Fibroblast of the aortic adventitia (primary cell): ENCODE data around the gene IKBKE. TPM values are rescaled to one million over a fixed set of nuclear protein-coding genes. Genes with fewer than 3 reads are reported as not detected.

ENCODE experiments used
- DNase-seq: peaks from one replicate; pipeline ENCODE4 v3.0.0-alpha.2; 2010; ENCODE audit warnings: low read depth
- H3K4me3 ChIP-seq: 2 replicates; pipeline ENCODE4 v1.5.1; 2011; ENCODE audit warnings: low read depth, mild to moderate bottlenecking, control low read depth, low read length, moderate library complexity
- total RNA-seq: library from RNA; depleted of rRNA; stranded (reverse); fragments of >200 nt; gene quantifications from 2 replicates; pipeline ENCODE4 v1.2.3, GENCODE V29; 2012; ENCODE audit warnings: low replicate concordance
- TF ChIP-seq, protein P1 (sequence below): IDR thresholded peaks from 2 replicates; pipeline ENCODE4 v1.5.1; 2011; ENCODE audit warnings: mild to moderate bottlenecking, low read length, control low read depth, inconsistent platforms; ENCODE audit not compliant: insufficient read depth

IKBKE gene
- total RNA-seq, 1 donor, result 11.5 TPM

DNA sequence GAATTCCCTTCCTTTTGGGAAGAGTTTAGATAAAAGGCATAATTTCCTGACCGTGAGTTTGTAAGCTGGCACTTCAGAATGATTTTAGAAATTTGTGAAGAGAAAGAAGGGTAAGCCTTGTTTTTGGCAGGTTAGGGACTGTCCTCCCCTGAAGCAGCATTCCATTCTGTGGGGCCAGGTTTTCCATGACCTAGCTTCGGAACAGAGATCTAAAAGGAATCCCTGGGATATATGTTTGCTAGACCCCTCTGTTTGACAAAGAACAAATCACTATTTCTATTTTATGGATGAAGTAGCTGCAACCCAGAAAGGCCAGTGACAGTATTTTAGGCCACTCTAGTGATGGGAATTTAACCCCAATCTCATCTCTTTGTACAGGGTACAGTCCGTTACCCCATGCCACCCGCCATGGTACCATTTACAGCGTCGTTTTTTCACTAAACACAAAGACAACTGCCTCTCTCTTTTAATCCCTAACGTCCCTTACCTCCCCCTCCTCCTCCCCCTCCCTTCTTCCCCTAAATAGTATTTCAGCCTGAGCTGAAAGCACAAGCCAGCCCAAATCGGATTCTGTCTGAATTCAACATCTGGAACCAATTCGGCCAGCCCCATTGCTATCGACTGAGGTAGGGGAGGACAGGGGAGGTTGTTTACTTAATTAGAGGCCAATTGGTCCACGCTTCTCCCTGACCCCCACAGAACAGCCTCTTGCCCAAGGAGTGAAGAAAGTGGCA lies 23.4 kb upstream of the IKBKE start:
- DNase-seq, result no peak
- no peak overlapping the region for H3K4me3 ChIP-seq
- TF ChIP-seq, protein P1, sequence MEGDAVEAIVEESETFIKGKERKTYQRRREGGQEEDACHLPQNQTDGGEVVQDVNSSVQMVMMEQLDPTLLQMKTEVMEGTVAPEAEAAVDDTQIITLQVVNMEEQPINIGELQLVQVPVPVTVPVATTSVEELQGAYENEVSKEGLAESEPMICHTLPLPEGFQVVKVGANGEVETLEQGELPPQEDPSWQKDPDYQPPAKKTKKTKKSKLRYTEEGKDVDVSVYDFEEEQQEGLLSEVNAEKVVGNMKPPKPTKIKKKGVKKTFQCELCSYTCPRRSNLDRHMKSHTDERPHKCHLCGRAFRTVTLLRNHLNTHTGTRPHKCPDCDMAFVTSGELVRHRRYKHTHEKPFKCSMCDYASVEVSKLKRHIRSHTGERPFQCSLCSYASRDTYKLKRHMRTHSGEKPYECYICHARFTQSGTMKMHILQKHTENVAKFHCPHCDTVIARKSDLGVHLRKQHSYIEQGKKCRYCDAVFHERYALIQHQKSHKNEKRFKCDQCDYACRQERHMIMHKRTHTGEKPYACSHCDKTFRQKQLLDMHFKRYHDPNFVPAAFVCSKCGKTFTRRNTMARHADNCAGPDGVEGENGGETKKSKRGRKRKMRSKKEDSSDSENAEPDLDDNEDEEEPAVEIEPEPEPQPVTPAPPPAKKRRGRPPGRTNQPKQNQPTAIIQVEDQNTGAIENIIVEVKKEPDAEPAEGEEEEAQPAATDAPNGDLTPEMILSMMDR, result no peak

DNA sequence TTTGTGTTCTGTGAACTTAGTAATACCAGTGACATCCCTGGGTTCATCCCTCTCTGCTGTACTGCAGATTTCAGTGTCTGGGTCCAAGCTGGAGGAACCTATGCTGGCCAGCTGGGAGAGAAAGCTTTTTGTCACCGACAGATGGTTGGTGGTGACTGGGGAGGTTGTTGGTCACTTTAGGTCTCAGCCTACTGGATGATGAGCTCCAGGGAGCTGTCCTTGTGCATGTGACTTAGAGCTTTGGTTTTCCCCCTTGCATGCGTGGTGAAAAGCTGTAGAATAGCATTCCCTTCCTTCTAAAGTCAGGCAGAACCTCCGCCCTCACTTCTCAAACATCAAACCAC lies 22.9 kb upstream of the IKBKE start:
- no peak overlapping the region for H3K4me3 ChIP-seq
- no peak for DNase-seq
- TF ChIP-seq, protein P1, result no peak

DNA sequence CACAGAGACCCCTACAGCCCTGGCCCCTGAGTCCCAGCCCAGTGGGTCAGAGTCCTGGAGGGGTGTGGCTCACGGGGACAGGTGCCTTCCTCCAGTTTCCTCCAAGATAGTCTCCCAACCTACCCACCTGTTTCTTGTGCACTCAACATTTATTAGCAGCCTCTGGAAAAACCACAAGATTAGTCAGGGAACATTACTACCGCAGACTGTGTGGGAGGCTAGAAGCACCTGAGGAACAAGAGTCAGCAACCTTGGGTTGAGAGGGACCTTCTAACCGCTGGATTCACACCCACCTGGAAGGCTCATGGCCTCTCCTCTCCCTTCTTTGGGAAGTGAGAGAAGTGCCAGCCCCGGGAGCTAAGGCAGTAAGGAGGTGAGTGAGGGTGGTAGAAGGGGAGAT lies 22.5 kb upstream of the IKBKE start:
- TF ChIP-seq, protein P1, result no peak
- no peak overlapping the region for H3K4me3 ChIP-seq
- DNase-seq, result no peak

DNA sequence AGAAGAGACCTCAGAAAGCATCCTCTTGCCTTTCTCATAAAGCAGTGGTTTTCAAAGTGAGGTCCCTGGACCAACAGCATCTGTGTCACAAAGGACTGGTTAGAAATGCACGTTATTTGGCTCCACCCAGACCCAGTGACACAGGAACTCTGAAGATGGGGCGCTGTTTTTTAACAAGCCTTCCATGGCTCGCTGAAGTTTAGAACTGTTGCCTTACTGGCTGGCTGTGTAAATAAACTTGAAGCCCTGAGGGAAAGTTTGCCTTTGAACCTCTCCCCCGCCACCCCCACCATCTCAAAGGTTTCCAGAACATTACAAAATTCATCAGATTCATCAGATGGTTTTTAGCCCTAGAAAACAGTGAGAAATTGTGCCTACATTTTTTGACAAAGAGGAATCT lies 21.8 kb upstream of the IKBKE start:
- no peak for DNase-seq
- no peak overlapping the region for H3K4me3 ChIP-seq
- TF ChIP-seq, protein P1, result no peak

DNA sequence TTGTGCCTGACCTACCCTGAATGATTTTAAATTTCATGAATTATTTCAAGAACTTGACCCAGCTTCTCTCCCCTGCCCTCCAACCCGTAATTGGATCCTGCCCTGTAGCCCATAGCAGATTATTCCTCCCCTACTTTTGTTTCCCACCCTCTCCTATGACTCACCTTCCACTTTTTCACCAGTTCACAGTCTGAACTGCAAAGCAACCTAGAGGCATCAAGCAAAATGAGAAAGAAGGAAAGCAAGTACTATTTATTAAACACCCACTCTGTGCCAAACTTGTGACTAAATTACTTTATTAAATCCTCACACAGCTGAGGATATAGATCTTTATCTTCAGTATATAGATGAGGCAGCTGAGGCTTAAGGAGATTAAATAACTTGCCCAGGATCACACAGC lies 20.7 kb upstream of the IKBKE start:
- no peak overlapping the region for H3K4me3 ChIP-seq
- DNase-seq, result no peak
- TF ChIP-seq, protein P1, result no peak

DNA sequence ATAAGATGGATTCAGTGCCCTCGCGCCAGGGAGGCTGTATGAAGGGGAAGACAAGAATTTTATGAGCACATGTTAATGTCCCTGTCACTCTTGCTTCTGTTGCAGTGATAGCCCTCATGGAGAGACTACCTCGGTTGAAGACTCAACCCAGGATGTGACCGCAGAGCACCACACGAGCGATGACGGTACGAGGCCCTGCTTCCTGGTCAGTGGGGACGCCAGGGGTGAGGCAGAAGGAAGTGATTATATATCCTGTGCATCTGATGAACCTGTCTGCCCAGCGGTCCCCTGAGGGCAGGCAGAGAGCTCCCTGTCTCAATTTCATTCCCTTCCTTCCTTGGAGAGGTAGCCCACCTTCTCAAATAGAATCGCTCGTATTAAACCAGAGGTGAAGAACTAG lies 20.0 kb upstream of the IKBKE start:
- DNase-seq, result no peak
- H3K4me3 ChIP-seq, result no peak overlapping the region
- TF ChIP-seq, protein P1, result no peak

DNA sequence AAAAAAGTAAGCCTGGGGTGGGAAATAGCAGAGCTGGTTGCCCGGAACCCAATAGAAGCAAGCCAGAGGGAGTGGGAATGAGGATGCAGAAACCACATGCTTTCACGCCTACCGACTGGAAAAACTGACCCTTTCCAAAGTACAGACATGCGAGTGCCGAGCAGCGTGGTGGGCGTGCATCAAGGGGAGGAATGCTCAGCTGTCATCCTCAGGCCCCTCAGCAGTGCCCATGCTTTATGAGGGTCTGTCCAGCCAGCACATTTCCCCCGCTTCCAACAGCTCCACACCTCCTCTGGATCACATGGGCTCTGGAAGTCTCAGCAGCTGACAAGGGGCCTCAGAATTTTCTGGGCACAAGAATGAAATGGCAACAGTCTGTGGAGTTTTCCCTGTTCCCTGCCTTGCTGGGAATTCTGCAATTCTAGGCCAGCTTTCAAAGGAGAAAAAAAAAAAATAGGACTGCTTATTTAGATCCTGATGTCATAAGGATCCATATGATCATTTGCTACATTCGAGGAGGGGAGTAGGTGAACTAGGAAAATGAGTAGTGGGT lies 19.1 kb upstream of the IKBKE start:
- DNase-seq, result no peak
- no peak overlapping the region for H3K4me3 ChIP-seq
- TF ChIP-seq, protein P1, result no peak
